Caco-2 (cell line): ENCODE measurements around the gene SLC12A7. TPM values are rescaled to one million over a fixed set of nuclear protein-coding genes. Genes with fewer than 3 reads are reported as not detected.

Experiments used
- BruUV-seq: library from RNA; stranded (reverse); fragments of 400-500 nt; replicated peaks from 2 replicates; lab custom pipeline; 2021; lab: Mats Ljungman, UMichigan
- CTCF ChIA-PET: fragments of 300-600 bp; sonication (Branson Sonifier 250); formaldehyde crosslinking; loops from one replicate; lab custom pipeline; 2022; ENCODE audit warnings: antibody characterized with exemption; lab: Charles Lee
- POLR2A ChIA-PET: fragments of 300-600 bp; sonication (Branson Sonifier 250); formaldehyde crosslinking; loops from one replicate; lab custom pipeline; 2022; ENCODE audit warnings: antibody characterized with exemption; lab: Charles Lee
- DNase-seq, 2 experiments: peaks; one replicate each; pipeline versions ENCODE4 v3.0.0 to v3.0.0-alpha.2; 2020 to 2022
- H3K27me3 ChIP-seq: replicated peaks from 2 replicates; pipeline ENCODE4 v1.6.0; 2011; ENCODE audit warnings: low read length; ENCODE audit not compliant: control insufficient read depth, insufficient read depth
- H3K36me3 ChIP-seq: 2 replicates; pipeline ENCODE4 v1.5.1; 2011; ENCODE audit warnings: low read length; ENCODE audit not compliant: control insufficient read depth, insufficient read depth
- H3K4me1 ChIP-seq: fragments of 250-450 bp; sonication (Bioruptor Pico); 2 replicates; pipeline ENCODE4 v1.5.1; 2020; ENCODE audit warnings: mild to moderate bottlenecking
- H3K4me3 ChIP-seq: 2 replicates; pipeline ENCODE4 v1.5.1; 2011; ENCODE audit warnings: low read depth, mild to moderate bottlenecking, control low read depth, low read length
- H3K9me3 ChIP-seq: fragments of 250-450 bp; sonication (Bioruptor Pico); 2 replicates; pipeline ENCODE4 v1.5.1; 2020; ENCODE audit warnings: mild to moderate bottlenecking, moderate library complexity
- H3K27ac Mint-ChIP-seq: one replicate; pipeline ENCODE4 v1.8.0; 2022; ENCODE audit warnings: mixed read lengths; ENCODE audit not compliant: unreplicated experiment
- H3K27me3 Mint-ChIP-seq: one replicate; pipeline ENCODE4 v1.8.0; 2022; ENCODE audit warnings: mixed read lengths; ENCODE audit not compliant: insufficient read depth, unreplicated experiment
- H3K36me3 Mint-ChIP-seq: one replicate; pipeline ENCODE4 v1.8.0; 2022; ENCODE audit warnings: mild to moderate bottlenecking, mixed read lengths; ENCODE audit not compliant: insufficient read depth, unreplicated experiment
- H3K4me1 Mint-ChIP-seq: one replicate; pipeline ENCODE4 v1.8.0; 2022; ENCODE audit warnings: low read depth, mixed read lengths; ENCODE audit not compliant: unreplicated experiment
- H3K4me3 Mint-ChIP-seq: one replicate; pipeline ENCODE4 v1.8.0; 2022; ENCODE audit warnings: mild to moderate bottlenecking, moderate library complexity, mixed read lengths; ENCODE audit not compliant: unreplicated experiment
- H3K9me3 Mint-ChIP-seq: one replicate; pipeline ENCODE4 v1.8.0; 2022; ENCODE audit warnings: mixed read lengths; ENCODE audit not compliant: unreplicated experiment
- CTCF ChIP-seq, 2 experiments: fragments of 200-600 bp in 1 of 2; IDR thresholded peaks; 1 replicate in 1 of 2; 2 replicates in 1 of 2; pipeline versions ENCODE4 v1.5.1 to v1.8.0; 2011 to 2022; ENCODE audit warnings: antibody characterized with exemption in 1 of 2, control low read depth in 1 of 2, inconsistent platforms in 1 of 2, low read depth in 1 of 2, low read length in 1 of 2, mild to moderate bottlenecking in 1 of 2, moderate library complexity in 1 of 2; ENCODE audit not compliant: insufficient read depth in 1 of 2, severe bottlenecking in 1 of 2, unreplicated experiment in 1 of 2
- intact Hi-C: fragments of 100-400 bp; cut with micrococcal nuclease; formaldehyde crosslinking; loops from one replicate; pipeline ENCODE4 v1.10.0; 2022; ENCODE audit not compliant: unreplicated experiment
- total RNA-seq: library from RNA; stranded (reverse); gene quantifications from 2 replicates; pipeline ENCODE4 v1.2.3, GENCODE V29; 2022

Gene SLC12A7
- total RNA-seq, 1 experiment from 2014 or later: 41.7 TPM

DNA sequence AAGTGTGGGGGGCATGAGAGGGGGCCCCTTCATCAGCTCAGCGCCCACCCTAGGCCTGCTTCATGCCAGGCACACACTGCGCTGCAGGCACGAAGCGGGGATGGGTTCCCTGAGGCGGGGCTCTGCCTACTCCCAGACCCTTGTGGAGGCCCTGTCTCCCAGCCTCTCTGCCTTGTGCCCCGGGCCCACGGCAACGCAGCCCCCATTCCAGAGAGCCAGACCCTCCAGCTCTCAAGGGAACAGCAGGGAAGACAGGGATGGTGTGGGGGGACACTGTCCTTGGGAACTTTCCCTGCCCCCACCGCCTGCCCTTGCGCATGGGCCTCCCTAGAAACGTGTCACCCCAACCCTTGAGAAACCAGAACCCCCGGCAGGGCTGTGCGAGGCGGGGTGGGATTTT lies 10.0 kb upstream of the SLC12A7 start:
- Histone ChIP-seq H3K36me3 (no peaks in the 10 kb centered on the region), H3K4me3 (no peak overlapping the region), H3K4me1 (peaks cover 7% of the 10 kb centered on the region), H3K9me3 (0 out of 2 replicates have a peak, but pooled peaks cover 5% of the 10 kb centered on the region), H3K27me3 (no peaks in the 10 kb centered on the region)
- no peaks in the 10 kb centered on the region for H3K27me3 Mint-ChIP-seq
- ChIA-PET POLR2A (no interaction called here), CTCF (no interaction called here)
- intact Hi-C loops: no loop called here
- no peak for DNase-seq
- peaks cover 18% of the 10 kb centered on the region for H3K4me1 Mint-ChIP-seq
- no TSS peak for BruUV-seq
- no peak for TF ChIP-seq CTCF (IDR thresholded peaks at IDR 0.05; ENCODE audit: insufficient read depth in 1 of 2, low read depth in 1 of 2, low read length in 1 of 2, severe bottlenecking in 1 of 2, unreplicated experiment in 1 of 2)
- no peak overlapping the region for H3K4me3 Mint-ChIP-seq
- H3K36me3 Mint-ChIP-seq: peaks cover 5% of the 10 kb centered on the region
- no peak overlapping the region for H3K27ac Mint-ChIP-seq
- peaks cover 9% of the 10 kb centered on the region for H3K9me3 Mint-ChIP-seq

DNA sequence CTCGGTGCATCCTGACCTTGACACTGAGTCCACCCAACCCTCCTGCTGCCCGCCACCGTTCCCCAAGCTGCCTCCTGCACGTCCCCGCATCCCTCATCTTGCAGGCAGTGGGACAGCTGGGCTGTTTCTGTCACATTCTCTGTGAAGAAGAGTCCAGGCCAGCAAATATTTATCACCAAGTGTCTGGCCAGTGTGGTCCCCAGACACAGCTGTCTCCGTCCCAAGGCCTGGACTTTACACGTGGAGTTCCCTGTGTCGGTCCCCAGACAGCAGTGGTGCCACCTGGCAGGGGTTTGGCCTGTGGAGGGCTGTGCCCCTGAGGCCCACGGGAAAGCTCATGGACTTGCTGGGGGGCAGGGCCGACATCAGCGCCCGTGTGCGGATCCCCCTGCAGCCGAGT lies 9.2 kb upstream of the SLC12A7 start:
- TF ChIP-seq CTCF (IDR thresholded peaks at IDR 0.05; ENCODE audit: insufficient read depth in 1 of 2, low read depth in 1 of 2, low read length in 1 of 2, severe bottlenecking in 1 of 2, unreplicated experiment in 1 of 2): no peak
- Mint-ChIP-seq H3K27ac (no peak overlapping the region), H3K27me3 (no peaks in the 10 kb centered on the region), H3K4me3 (no peak overlapping the region), H3K36me3 (peaks cover 5% of the 10 kb centered on the region), H3K9me3 (peaks cover 9% of the 10 kb centered on the region), H3K4me1 (peaks cover 18% of the 10 kb centered on the region)
- ChIA-PET POLR2A (no interaction called here), CTCF (no interaction called here)
- H3K36me3 ChIP-seq: no peaks in the 10 kb centered on the region
- H3K27me3 ChIP-seq: no peaks in the 10 kb centered on the region
- no peak for DNase-seq
- no peaks in the 10 kb centered on the region for H3K4me1 ChIP-seq
- 0 out of 2 replicates have a peak, but pooled peaks cover 5% of the 10 kb centered on the region for H3K9me3 ChIP-seq
- BruUV-seq: no TSS peak
- no peak overlapping the region for H3K4me3 ChIP-seq
- intact Hi-C loops: no loop called here

DNA sequence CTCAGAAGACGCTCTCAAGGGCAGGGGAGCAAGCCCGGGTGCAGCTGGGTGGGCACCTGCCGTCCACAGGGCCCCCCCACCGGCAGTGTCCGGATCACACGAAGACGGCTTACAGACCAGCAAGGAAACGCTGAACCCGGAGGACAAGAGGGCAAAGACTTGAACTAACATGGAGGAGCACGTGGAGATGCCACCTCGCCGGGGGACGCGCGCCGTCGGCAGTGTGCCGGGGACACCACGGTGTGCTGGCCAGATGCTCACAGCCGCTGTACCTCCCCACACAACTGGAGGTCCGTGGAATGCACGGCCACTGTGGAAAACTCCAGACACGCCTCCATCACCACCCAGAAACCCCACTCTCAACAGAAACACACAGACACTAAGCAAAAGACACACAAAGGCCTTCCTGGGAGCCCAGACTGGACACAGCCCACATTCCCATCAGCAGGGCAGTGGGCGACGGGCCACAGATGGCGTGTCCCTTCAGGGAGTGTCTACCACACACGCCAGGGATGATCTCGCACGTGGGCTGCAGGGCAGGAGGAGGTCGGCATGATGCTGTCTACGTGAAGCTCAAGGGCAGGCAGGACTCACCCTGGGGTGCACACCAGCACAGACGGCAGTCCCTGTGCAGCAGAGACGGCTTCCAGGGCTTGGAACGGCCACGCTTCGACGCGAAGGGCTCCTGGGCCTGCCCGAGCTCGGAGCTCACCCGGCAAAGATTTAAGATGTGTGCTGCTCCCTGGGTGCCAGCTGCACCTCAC lies 8.6 kb upstream of the SLC12A7 start:
- intact Hi-C loops: no loop called here
- Histone ChIP-seq H3K27me3 (no peaks in the 10 kb centered on the region), H3K4me3 (no peak overlapping the region), H3K36me3 (no peaks in the 10 kb centered on the region), H3K9me3 (0 out of 2 replicates have a peak, but pooled peaks cover 5% of the 10 kb centered on the region), H3K4me1 (no peaks in the 10 kb centered on the region)
- Mint-ChIP-seq H3K27me3 (no peaks in the 10 kb centered on the region), H3K27ac (no peak overlapping the region), H3K36me3 (peaks cover 5% of the 10 kb centered on the region), H3K4me1 (peaks cover 18% of the 10 kb centered on the region), H3K9me3 (peaks cover 9% of the 10 kb centered on the region), H3K4me3 (no peak overlapping the region)
- no peak for DNase-seq
- no TSS peak for BruUV-seq
- ChIA-PET CTCF (no interaction called here), POLR2A (no interaction called here)
- no peak for TF ChIP-seq CTCF (IDR thresholded peaks at IDR 0.05; ENCODE audit: insufficient read depth in 1 of 2, low read depth in 1 of 2, low read length in 1 of 2, severe bottlenecking in 1 of 2, unreplicated experiment in 1 of 2)
